ENCODE results near the gene GPC3.

DNA sequence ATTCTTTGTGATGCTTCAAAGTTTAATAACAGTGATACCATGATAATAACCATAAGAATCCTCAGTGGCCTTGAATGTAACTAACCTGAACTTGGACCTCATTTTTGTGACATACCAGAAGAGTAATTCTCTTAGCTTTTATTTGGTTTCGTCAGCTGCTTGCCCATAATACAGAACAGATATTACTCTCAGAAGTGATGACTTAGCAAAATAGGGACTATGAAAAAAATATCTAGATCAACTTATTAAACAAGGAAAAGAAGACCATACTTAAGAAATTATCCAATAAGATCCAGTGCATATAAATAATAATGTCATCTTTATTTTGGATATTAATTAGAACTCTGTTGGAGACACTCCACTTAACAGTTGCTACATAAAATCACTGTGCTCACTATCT lies 333.2 kb downstream of the GPC3 start:
- TF ChIP-seq POLR2A (IDR thresholded peaks at IDR 0.05) (no peak), POLR2AphosphoS5 (IDR thresholded peaks at IDR 0.05) (no peak)
- TF ChIP-seq, protein P1, sequence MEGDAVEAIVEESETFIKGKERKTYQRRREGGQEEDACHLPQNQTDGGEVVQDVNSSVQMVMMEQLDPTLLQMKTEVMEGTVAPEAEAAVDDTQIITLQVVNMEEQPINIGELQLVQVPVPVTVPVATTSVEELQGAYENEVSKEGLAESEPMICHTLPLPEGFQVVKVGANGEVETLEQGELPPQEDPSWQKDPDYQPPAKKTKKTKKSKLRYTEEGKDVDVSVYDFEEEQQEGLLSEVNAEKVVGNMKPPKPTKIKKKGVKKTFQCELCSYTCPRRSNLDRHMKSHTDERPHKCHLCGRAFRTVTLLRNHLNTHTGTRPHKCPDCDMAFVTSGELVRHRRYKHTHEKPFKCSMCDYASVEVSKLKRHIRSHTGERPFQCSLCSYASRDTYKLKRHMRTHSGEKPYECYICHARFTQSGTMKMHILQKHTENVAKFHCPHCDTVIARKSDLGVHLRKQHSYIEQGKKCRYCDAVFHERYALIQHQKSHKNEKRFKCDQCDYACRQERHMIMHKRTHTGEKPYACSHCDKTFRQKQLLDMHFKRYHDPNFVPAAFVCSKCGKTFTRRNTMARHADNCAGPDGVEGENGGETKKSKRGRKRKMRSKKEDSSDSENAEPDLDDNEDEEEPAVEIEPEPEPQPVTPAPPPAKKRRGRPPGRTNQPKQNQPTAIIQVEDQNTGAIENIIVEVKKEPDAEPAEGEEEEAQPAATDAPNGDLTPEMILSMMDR (IDR thresholded peaks at IDR 0.05): no peak
